H9 (cell line): ENCODE measurements around the gene ASB15. TPM values are rescaled to one million over a fixed set of nuclear protein-coding genes. Genes with fewer than 3 reads are reported as not detected.

Experiments used
- DNase-seq: peaks from one replicate; pipeline ENCODE4 v3.0.0-alpha.2; 2017
- H2AFZ ChIP-seq: one replicate; pipeline ENCODE4 v1.6.1; 2013; ENCODE audit warnings: mild to moderate bottlenecking, low read length, control low read depth, moderate library complexity
- H2AK5ac ChIP-seq: 2 replicates; pipeline ENCODE4 v1.6.1; 2013; ENCODE audit warnings: low read length, control low read depth, mixed read lengths; ENCODE audit not compliant: insufficient read length
- H2BK120ac ChIP-seq: one replicate; pipeline ENCODE4 v1.6.1; 2013; ENCODE audit warnings: low read depth, mild to moderate bottlenecking, low read length, control low read depth, inconsistent platforms; ENCODE audit not compliant: poor library complexity, severe bottlenecking
- H2BK12ac ChIP-seq: 2 replicates; pipeline ENCODE4 v1.6.1; 2013; ENCODE audit warnings: low read length, control low read depth, mixed read lengths, low read depth; ENCODE audit not compliant: insufficient read length
- H2BK15ac ChIP-seq: 2 replicates; pipeline ENCODE4 v1.6.1; 2013; ENCODE audit warnings: low read depth, low read length, control low read depth
- H2BK20ac ChIP-seq: one replicate; pipeline ENCODE4 v1.6.1; 2013; ENCODE audit warnings: low read depth, mild to moderate bottlenecking, low read length, control low read depth, inconsistent platforms; ENCODE audit not compliant: poor library complexity, severe bottlenecking
- H2BK5ac ChIP-seq: 2 replicates; pipeline ENCODE4 v1.6.1; 2013; ENCODE audit warnings: low read length, control low read depth, mixed read lengths; ENCODE audit not compliant: insufficient read length
- H3K14ac ChIP-seq: 2 replicates; pipeline ENCODE4 v1.6.1; 2013; ENCODE audit warnings: low read length, control low read depth; ENCODE audit not compliant: insufficient read depth
- H3K18ac ChIP-seq: 2 replicates; pipeline ENCODE4 v1.6.1; 2013; ENCODE audit warnings: low read depth, mild to moderate bottlenecking, mixed read lengths, low read length, control low read depth; ENCODE audit not compliant: insufficient read length
- H3K23ac ChIP-seq: 2 replicates; pipeline ENCODE4 v1.6.1; 2013; ENCODE audit warnings: low read length, control low read depth, mixed read lengths, low read depth; ENCODE audit not compliant: insufficient read length
- H3K23me2 ChIP-seq: 2 replicates; pipeline ENCODE4 v1.6.1; 2013; ENCODE audit warnings: low read depth, mild to moderate bottlenecking, mixed read lengths, low read length, control low read depth; ENCODE audit not compliant: insufficient read length, poor library complexity, severe bottlenecking
- H3K27ac ChIP-seq: 2 replicates; pipeline ENCODE4 v1.5.1; 2013; ENCODE audit warnings: low read length, control low read depth, mixed read lengths, low read depth; ENCODE audit not compliant: insufficient read length
- H3K27me3 ChIP-seq: 2 replicates; pipeline ENCODE4 v1.6.1; 2013; ENCODE audit warnings: low read length, control low read depth, inconsistent platforms; ENCODE audit not compliant: insufficient read depth
- H3K4ac ChIP-seq: 2 replicates; pipeline ENCODE4 v1.6.1; 2013; ENCODE audit warnings: low read depth, mild to moderate bottlenecking, control low read depth, inconsistent platforms, low read length, moderate library complexity
- H3K4me1 ChIP-seq: 2 replicates; pipeline ENCODE4 v1.6.1; 2013; ENCODE audit warnings: low read length, control low read depth, inconsistent platforms; ENCODE audit not compliant: insufficient read depth
- H3K4me2 ChIP-seq: 2 replicates; pipeline ENCODE4 v1.6.1; 2013; ENCODE audit warnings: low read length, control low read depth, mixed read lengths; ENCODE audit not compliant: insufficient read length, insufficient read depth
- H3K56ac ChIP-seq: 2 replicates; pipeline ENCODE4 v1.6.1; 2013; ENCODE audit warnings: low read depth, mild to moderate bottlenecking, mixed read lengths, low read length, control low read depth; ENCODE audit not compliant: insufficient read length
- H3K79me1 ChIP-seq: 2 replicates; pipeline ENCODE4 v1.6.1; 2013; ENCODE audit warnings: low read depth, mild to moderate bottlenecking, moderate library complexity, low read length, control low read depth, inconsistent platforms; ENCODE audit not compliant: insufficient read depth, poor library complexity, severe bottlenecking
- H3K79me2 ChIP-seq: 2 replicates; pipeline ENCODE4 v1.6.1; 2013; ENCODE audit warnings: low read length, control low read depth, inconsistent platforms; ENCODE audit not compliant: insufficient read depth
- H3K9ac ChIP-seq: 2 replicates; pipeline ENCODE4 v1.6.1; 2013; ENCODE audit warnings: low read length, control low read depth, mixed read lengths; ENCODE audit not compliant: insufficient read length; ENCODE audit errors: extremely low read depth
- H3K9me3 ChIP-seq: one replicate; pipeline ENCODE4 v1.6.1; 2013; ENCODE audit warnings: low read depth, low read length, inconsistent platforms; ENCODE audit not compliant: control insufficient read depth
- H3T11ph ChIP-seq: one replicate; pipeline ENCODE4 v1.6.1; 2013; ENCODE audit warnings: mild to moderate bottlenecking, low read length, control low read depth, inconsistent platforms
- H4K20me1 ChIP-seq: one replicate; pipeline ENCODE4 v1.6.1; 2013; ENCODE audit not compliant: control insufficient read depth, insufficient read length, insufficient read depth
- H4K5ac ChIP-seq: 2 replicates; pipeline ENCODE4 v1.6.1; 2013; ENCODE audit warnings: low read depth, mild to moderate bottlenecking, mixed read lengths, low read length, control low read depth; ENCODE audit not compliant: insufficient read length
- H4K8ac ChIP-seq: replicated peaks from 2 replicates; pipeline ENCODE4 v1.6.1; 2013; ENCODE audit warnings: low read length, control low read depth, mixed read lengths, low read depth; ENCODE audit not compliant: insufficient read length
- H4K91ac ChIP-seq: 2 replicates; pipeline ENCODE4 v1.6.1; 2013; ENCODE audit warnings: low read depth, mild to moderate bottlenecking, moderate library complexity, mixed read lengths, low read length, control low read depth; ENCODE audit not compliant: insufficient read length
- H3K27ac Mint-ChIP-seq, 3 experiments: 2 replicates in 2 of 3; 3 replicates in 1 of 3; pipeline ENCODE4 v1.8.0; 2020 to 2021; ENCODE audit warnings: mixed read lengths in 3 of 3, mild to moderate bottlenecking in 1 of 3, moderate library complexity in 1 of 3
- H3K27me3 Mint-ChIP-seq: 2 replicates; pipeline ENCODE4 v1.8.0; 2021; ENCODE audit warnings: low read depth, mild to moderate bottlenecking, moderate library complexity, mixed read lengths
- H3K36me3 Mint-ChIP-seq, 3 experiments: 2 replicates in 2 of 3; 3 replicates in 1 of 3; pipeline ENCODE4 v1.8.0; 2020 to 2021; ENCODE audit warnings: low read depth in 3 of 3, mixed read lengths in 3 of 3; ENCODE audit not compliant: insufficient read depth in 1 of 3
- H3K4me1 Mint-ChIP-seq, 2 experiments: 2 replicates each; pipeline ENCODE4 v1.8.0; 2020; ENCODE audit warnings: mixed read lengths in 2 of 2
- H3K4me3 Mint-ChIP-seq, 2 experiments: 2 replicates in 1 of 2; 3 replicates in 1 of 2; pipeline ENCODE4 v1.8.0; 2020 to 2021; ENCODE audit warnings: mild to moderate bottlenecking in 2 of 2, mixed read lengths in 2 of 2, moderate library complexity in 1 of 2
- H3K9me3 Mint-ChIP-seq, 2 experiments: 2 replicates in 1 of 2; 3 replicates in 1 of 2; pipeline ENCODE4 v1.8.0; 2020; ENCODE audit warnings: mild to moderate bottlenecking in 2 of 2, mixed read lengths in 2 of 2, moderate library complexity in 1 of 2
- CTCF ChIP-seq: fragments of 200-600 bp; sonication (generic); conservative IDR thresholded peaks from 3 replicates; pipeline ENCODE4 v1.8.0; 2021; ENCODE audit warnings: antibody characterized with exemption, mild to moderate bottlenecking
- WGBS: extraction: QIAGEN DNeasy Blood & Tissue Kit; methylation state at CpG from one replicate; pipeline ENCODE4 v1.1.7; 2013; ENCODE audit warnings: missing lambda C conversion rate, low lambda C conversion rate, mixed read lengths; ENCODE audit not compliant: insufficient read length; ENCODE audit errors: extremely low coverage; 5-methylcytosine and 5-hydroxymethylcytosine counted together
- total RNA-seq: library from RNA; stranded (reverse); gene quantifications from 2 replicates; pipeline ENCODE4 v1.2.1, GENCODE V29; 2021

Gene ASB15
- total RNA-seq, 1 experiment from 2014 or later = not detected

- H3K56ac ChIP-seq = no peak overlapping the region
- H2BK120ac ChIP-seq = no peak overlapping the region
- no peaks in the 10 kb centered on the region for H3K9me3 ChIP-seq
- no peak overlapping the region for H2BK20ac ChIP-seq
- H3K23me2 ChIP-seq = no peaks in the 10 kb centered on the region
- no peak overlapping the region for H4K5ac ChIP-seq
- Mint-ChIP-seq H3K27me3 (no peaks in the 10 kb centered on the region), H3K4me3 (no peak overlapping the region), H3K4me1 (peaks cover 44 to 46% of the 10 kb centered on the region in 2 experiments), H3K27ac (no peak overlapping the region; a peak in 1 of 7 replicates), H3K36me3 (no peaks in the 10 kb centered on the region), H3K9me3 (no peaks in the 10 kb centered on the region; a peak in 1 of 5 replicates)
- no peak overlapping the region for H2BK5ac ChIP-seq
- H3K4me1 ChIP-seq = peaks cover 8% of the 10 kb centered on the region; the same call in 1 of the 2 replicates
- no peak overlapping the region for H2AK5ac ChIP-seq
- no peak overlapping the region for H3K9ac ChIP-seq
- no peak for DNase-seq
- H4K91ac ChIP-seq = no peak overlapping the region
- H3K79me2 ChIP-seq = no peaks in the 10 kb centered on the region
- H2BK15ac ChIP-seq = no peak overlapping the region
- H4K8ac ChIP-seq = no peak overlapping the region
- H4K20me1 ChIP-seq = no peaks in the 10 kb centered on the region
- H3K18ac ChIP-seq = no peak overlapping the region
- no peak overlapping the region for H3K14ac ChIP-seq
- H3K23ac ChIP-seq = no peak overlapping the region
- no peak overlapping the region for H2AFZ ChIP-seq
- no peak overlapping the region for H3T11ph ChIP-seq
- no peak overlapping the region for H3K4me2 ChIP-seq
- no peaks in the 10 kb centered on the region for H3K79me1 ChIP-seq
- no CpG with 5 or more reads among the region's 3 CpGs for WGBS
- H3K27me3 ChIP-seq = no peaks in the 10 kb centered on the region
- no peak overlapping the region for H3K27ac ChIP-seq
- TF ChIP-seq CTCF = no peak
- H2BK12ac ChIP-seq = no peak overlapping the region
- no peak overlapping the region for H3K4ac ChIP-seq
These were observed 43.9 kb downstream of the ASB15 start for GRCh38 chr7:123645516-123645915.
